IPS DF 4.7 (cell line): ENCODE results near the gene DPRX.

ENCODE experiments used
- DNase-seq: peaks from one replicate; pipeline ENCODE4 v3.0.0-alpha.2; 2013; ENCODE audit warnings: low spot score; ENCODE audit errors: extremely low read depth

Gene DPRX, protein sequence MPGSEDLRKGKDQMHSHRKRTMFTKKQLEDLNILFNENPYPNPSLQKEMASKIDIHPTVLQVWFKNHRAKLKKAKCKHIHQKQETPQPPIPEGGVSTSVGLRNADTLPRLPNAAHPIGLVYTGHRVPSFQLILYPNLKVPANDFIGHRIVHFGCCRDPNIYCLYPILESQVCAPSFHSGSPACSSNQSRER

DNA sequence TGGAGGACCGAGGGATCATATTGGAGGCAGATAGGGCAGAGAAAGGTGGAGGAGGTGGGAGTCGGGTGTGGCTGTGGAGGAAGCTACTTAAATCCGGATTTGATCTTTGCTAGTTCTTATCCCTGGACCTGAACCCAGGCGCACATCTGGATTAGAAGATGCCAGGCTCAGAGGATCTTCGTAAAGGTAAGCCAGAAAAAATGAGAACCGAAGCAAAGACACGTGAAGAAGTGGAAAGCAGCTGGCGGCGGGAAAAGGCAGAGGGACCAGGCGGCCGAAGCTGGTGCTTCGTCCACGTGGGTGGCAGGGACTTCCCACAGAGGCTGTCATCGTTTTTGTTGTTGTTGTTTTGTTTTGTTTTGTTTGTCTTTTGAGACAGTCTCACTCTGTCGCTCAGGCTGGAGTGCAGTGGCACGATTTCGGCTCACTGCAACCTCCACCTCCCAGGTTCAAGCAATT is at the start of gene DPRX:
Gene DPRX (plus strand): TSS at position 51 of the 459 bp plus-strand sequence. CDS start 108 bp downstream, at position 159.
- no peak for DNase-seq

DNA sequence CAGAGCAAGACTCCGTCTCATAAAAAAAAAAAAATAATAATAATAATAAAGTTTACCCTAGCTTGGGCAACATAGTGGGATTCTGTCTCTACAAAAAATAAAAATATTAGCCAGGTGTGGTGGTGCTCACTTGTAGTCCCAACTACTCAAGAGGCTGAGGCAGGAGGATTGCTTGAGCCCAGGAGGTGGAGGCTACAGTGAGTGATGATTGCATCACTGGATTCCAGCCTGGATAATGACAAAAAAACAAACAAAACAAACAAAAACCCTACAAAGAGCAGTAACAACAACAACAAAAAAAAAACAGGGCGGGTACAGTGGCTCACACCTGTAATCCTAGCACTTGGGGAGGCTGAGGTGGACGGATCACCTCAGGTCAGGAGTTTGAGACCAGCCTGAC is 48.6 kb upstream of the DPRX start:
- no peak for DNase-seq

DNA sequence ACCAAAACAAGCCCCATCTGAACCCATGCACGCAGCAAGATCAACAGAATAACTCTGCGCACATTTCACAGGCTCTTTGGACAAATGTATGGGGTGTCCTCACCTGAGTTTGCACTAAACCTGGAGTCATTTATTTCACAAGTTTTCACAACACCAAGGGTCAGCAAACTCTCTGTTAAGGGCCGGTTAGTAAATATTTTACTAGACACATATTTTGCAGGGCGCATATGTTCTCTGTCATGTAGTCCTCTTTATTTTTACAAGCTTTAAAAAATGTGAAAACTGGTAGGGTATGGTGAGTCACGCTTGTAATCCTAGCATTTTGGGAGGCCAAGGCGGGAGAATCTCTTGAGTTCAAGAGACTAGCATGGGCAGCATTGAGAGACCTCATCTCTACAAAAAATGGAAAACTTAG is 45.5 kb upstream of the DPRX start:
- DNase-seq, result no peak

DNA sequence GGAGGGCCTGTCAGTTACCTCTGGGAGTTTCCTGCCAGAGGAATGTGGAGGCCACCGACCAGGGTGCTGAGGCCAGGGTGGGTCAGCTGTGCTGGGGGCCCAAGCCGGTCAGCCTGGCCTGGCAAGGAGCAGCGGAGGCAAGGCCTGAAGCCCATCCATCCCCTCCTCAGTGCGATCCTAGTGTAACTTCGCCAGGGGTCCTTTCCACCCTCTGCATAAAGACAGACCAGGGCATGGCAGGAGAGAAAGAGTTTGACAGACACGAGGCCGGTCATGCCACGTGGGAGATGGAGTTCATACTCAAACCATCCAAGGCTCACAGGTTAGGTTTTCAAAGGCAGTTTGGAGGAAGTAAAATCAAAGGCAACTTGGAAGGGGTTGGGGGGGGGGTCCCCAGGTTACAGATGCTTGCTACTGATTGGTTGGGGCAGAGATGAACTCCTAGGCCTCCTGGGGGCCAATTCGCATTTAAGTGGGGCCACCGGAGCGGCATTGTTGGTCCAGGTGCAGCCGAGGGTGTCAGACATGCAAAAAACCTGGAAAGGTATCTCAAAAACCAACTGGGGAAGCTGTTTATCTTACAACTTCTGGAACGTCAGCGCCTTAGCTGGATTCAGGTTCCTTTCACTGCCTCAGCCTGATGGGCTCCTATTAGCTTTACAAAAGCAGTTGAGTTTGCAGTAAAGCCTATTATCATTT is 36.8 kb upstream of the DPRX start:
- DNase-seq, result peak; percentile 97

DNA sequence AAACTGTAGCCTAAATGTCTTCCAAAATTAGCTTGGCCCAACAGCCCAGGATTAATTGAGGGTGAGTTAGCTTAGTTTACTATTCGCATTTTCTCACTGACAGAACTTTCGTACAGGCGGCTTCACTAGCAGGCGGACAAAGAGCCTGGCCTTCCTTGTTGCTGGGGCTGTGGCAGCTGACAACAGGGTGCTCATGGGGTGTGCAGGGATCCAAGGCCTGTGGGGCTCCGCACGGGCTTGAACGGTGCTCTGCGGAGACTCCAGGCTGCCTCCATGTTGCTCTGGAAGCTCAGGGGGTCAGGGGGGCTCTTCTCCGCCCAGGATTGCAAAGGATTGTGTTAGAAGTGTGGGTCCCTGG is 36.3 kb upstream of the DPRX start:
- no peak for DNase-seq

DNA sequence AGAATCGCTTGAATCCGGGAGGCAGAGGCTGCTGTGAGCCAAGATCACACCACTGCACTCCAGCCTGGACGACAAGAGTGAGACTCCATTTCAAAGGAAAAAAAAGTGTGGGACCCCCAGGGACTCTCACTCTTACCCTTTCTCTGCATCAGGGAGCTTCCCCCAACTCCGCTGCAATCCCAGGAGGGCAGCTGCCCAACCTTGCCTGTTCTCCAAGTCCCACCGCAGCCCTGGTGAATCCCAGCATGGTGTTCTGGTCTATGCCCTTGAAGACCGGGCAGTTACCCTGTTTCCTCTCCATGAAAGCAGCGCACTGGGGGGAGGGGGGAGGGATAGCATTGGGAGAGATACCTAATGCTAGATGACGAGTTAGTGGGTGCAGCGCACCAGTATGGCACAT is 35.7 kb upstream of the DPRX start:
- no peak for DNase-seq

DNA sequence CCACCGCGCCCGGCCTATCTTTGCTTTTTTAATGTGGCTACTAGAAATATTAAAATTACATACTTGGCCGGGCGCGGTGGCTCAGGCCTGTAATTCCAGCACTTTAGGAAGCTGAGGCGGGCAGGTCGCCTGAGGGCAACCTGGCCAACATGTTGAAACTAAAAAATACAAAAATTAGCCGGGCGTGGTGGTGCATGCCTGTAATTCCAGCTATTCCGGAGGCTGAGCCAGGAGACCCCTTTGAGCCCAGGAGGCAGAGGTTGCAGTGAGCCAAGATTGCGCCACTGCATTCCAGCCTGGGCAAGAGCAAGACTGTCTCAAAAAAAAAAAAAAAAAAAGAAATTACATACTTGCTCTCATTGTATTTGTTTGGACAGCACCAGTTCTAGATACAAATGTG is 34.8 kb upstream of the DPRX start:
- DNase-seq, result no peak

DNA sequence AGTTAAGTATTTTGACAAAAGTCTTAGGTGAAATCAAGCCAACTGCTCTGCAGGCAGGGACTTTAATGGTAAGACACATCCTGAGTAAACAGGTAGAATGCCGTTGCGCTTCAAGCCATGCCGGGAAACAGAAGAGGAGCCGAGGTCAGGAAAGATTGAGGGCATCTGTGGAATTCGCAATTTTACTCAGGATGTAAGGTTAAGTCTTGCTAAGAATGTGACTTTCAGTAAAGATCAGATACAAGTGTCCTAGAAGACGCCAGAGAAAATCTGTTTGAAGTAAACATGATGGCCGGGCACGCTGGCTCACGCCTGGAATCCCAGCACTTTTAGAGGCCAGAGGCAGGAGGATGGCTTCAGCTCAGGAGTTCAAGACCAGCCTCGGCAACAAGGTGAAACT is 33.4 kb upstream of the DPRX start:
- no peak for DNase-seq

DNA sequence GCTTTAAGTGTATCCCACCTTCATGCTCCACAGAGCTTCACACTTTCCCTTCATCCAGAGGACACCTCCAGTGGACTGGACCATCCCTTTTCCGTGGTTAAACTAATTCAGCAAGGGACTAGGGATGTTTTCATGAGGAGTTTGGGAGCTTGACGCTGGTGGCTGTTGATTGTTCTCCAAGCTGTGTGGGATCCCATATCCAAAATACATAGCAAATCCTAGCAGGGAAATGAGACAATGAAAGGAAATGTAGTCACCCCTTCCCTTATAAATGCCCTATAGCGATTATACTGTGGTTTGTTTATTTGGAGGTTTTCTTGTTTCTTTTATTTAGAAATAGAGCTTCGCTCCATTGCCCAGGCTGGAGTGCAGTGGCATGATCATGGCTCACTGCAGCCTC is 31.6 kb upstream of the DPRX start:
- DNase-seq, result no peak

DNA sequence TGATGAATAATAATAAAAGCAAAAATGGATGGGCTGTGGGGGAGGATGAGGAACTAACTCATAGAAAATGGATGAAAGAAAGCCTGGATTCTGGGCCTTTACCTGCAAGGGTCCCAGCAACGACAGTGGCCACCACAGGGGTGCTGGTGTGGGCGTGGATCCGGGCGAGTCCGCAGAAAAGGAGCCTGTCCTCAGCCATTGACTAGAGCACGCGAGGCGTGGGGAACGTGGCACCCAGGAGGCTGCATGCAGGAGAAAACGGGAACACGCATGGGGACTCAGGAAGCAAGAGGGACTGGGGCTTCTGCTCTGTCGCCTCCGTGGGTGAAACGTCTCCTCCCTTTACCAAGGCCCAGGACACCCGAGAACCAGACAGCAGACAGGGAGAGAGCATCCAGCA is 25.8 kb upstream of the DPRX start:
- DNase-seq, result no peak

DNA sequence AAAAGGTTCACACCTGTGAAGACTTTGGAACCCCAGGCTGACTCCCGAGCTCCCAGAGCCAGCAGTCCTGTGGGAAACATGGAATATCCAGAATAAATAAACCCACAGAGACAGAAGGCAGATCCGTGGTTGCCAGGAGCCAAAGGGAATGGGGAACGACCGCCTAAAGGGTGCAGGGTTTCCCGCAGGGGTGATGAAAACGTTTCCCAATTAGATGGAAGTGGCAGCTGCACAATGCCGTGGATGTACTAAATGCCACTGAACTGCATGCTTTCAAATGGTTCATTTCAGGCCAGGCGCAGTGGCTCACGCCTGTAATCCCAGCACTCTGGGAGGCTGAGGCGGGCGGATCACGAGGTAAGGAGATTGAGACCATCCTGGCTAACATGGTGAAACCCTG is 23.4 kb upstream of the DPRX start:
- no peak for DNase-seq

DNA sequence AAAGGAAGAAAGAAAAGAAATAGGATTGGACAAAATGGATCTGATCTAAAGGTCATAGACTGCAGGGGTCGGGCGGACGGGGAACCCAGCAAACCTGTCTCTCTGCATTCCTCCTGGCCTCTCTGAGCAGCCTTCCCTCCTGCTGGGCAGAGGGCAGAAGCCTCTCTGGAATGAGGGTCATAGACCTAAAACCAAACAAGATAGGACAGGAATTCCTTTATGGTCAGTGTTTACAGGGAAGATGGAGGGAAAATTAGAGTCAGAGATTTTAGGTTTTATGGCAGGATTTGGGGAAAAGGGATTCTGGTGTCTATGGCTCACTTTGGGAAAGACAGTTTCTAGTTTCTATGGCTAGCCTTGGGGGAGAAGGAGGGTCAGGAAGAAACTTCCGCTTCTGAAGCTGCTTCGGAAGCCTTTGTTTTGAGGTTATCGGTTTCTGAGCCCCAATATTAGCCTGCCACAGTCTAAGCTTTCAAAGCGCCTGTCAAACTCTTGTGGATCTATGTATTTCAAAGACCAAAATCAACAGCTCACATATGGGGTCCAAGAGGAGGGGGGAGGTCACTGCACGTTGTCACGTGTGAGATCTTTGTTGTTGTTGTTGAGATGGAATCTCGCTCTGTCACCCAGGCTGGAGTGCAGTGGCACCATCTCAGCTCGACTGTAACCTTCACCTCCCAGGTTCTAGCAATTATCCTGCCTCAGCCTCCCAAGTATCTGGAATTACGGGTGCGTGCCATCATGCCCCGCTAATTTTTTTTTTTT is 18.9 kb upstream of the DPRX start:
- peak; percentile 85 for DNase-seq

DNA sequence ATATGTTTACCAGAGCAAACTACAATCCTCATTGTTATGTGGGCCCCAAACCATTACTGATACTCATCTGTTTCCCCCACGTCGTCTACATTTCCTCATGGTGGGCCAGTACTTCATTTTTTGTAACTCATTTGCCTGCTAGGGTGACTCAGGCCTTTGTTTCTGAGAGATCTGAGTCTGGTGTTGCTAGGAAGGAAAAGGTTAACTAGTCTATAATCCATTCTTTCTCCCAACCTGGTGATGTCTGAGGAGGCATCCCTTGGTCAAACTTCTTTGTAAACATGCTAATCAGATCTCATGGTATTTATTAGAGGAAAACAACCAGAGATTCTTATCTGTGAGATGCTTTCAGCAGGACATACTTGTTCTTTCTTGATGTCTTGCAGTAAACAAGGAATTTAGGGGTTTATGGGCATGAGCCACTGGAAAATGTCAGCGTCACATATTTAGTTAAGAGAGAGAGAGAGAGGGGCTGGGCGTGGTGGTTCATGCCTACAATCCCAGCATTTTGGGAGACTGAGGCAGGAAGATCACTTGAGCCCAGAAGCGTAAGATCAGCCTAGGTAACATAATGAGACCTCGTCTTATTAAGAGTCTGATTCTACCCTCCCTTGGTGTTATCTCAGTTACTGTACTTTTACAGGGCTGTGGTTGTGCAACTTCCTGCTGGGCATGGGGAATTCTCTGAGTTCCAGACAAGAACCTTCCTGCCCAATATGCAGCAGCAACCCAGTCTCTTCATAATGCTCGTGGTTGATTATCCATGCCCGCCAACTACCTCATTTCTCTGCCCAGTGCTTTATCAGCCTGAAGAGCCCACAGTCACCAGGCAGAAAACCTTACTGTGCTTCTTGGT is 9.7 kb upstream of the DPRX start:
- DNase-seq, result no peak

DNA sequence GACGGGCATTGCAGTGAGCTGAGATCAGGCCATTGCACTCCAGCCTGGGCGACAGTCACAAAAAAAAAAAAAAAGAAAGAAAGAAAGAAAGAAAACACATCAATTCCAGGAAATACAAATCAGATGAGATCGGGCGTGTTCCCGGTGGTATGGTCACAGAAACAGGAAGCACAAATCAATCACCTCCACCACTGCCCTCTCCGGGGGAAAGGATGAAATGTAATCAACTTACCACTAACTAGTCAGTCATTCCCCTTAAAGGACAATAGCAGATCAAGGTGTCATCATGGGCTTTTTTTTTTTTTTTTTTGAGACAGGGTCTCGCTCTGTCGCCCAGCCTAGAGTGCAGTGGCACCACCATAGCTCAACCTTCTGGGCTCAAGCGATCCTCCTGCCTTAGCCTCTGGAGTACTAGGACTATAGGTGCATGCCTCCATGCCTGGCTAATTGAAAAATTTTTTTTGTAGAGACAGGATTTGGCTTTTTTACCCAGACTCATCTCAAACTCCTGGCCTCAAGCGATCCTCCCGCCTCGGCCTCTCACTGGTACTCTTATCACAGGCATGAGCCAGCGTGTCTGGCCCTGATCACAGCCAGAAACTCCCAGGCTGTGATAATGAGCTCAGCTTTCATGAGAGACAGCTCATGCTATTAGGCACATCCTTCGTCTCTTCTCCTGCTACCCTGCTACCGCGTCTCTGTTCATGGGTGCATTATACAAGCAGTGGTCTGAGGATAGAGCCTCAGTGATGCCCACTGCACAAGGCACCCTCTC is 6.8 kb upstream of the DPRX start:
- no peak for DNase-seq

DNA sequence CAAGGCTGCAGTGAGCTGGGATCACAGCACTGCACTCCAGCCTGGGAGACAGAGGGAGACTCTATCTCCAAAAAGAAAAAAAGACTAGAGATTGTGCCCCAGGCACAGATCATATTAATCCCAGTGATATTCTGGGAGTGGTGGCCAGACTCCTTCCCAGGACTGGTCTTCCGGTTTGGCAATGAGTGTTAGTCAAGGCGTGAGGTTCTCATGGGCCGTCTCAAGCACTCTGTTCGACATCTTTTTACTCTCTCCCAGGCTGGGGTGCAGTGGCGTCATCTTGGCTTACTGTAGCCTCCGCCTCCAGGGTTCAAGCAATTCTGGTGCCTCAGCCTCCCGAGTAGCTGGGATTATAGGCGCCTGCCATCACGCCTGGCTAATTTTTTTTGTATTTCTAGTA is 5.3 kb upstream of the DPRX start:
- no peak for DNase-seq

DNA sequence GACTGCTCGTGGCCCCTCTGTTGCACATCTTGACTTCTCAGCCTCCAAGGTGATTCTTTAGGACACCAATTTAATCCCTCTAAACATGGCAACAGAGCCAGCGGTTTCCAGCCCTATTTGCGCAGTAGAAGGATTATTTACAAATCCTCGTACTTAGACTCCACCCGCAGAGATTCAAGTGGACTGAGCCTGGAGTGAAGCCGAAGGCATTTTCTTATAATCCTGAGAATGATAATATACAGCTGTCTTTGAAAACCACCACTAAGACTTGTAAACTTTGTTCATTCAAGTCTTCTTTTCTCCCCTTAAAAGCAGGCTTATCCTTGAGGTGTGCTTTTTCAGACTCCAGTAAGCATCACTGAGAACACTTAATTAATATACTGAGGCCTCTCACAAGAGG is 4.8 kb upstream of the DPRX start:
- DNase-seq, result no peak

DNA sequence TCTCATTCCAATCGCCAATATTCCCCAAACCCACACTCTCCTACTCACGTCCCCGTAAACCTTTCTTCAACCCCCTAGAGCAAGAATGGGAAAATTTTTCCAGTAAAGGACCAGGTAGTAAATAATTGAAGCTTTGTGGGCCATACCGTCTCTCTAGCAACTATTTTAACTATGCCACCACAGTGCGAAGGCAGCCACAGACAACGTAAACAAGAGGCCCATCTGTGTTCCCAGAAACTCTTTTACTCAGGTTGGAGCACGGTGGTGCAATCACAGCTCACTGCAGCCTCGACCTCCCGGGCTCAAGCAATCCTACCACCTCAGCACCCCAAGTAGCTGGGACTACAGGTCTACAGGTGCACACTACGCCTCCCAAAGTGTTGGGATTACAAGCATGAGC is 3.0 kb downstream of the DPRX start:
- DNase-seq, result no peak

DNA sequence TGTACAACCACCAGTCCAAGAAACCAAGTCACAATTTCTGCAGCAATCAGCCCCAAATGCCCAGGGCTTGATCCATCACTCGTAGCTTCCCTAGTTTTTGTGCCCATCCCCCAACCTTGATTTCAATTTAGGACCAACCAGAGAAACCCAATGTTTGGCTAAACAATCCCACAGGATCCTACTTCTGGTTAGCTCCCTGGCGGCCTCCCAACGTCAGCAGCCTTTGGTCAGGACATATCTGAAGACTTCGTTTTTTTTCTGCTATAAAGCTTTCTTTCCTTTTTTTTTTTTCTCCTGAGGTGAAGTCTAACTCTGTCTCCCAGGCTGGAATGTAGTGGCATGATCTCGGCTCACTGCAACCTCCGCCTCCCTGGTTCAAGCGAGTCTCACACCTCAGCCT is 7.7 kb downstream of the DPRX start:
- DNase-seq, result no peak

DNA sequence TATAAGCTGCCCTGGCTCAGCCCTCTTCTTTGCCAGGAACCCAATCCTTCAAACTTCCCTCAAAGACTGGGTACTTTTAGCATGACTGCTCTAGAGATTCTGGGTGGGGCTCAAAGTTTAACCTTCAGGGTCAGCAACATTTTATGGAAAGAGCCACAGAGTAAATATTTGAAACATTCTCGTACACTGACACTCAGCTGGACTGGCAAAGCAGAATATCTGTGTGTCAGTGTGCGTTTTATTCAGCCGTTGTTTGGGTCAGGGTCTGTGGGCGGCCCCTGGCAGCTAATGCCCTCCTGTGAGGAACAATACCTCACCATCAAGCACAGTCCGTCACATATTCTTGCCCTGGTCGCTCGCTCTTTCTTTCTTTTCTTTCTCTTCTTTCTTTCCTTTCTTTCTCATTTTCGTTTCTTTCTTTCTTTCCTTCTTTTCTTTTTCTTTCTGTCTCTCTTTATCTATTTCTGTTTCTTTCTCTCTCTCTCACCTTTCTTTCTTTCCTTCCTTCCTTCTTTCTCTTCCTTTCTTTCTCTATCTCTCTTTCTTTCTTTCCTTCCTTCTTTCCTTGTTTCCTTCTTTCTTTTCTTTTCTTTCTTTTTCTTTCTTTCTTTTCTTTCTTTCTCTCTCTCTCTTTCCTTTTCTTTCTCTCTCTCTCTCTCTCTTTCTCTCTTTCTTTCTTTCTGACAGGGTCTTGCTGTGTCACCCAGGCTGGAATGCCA is 10.7 kb downstream of the DPRX start:
- no peak for DNase-seq

DNA sequence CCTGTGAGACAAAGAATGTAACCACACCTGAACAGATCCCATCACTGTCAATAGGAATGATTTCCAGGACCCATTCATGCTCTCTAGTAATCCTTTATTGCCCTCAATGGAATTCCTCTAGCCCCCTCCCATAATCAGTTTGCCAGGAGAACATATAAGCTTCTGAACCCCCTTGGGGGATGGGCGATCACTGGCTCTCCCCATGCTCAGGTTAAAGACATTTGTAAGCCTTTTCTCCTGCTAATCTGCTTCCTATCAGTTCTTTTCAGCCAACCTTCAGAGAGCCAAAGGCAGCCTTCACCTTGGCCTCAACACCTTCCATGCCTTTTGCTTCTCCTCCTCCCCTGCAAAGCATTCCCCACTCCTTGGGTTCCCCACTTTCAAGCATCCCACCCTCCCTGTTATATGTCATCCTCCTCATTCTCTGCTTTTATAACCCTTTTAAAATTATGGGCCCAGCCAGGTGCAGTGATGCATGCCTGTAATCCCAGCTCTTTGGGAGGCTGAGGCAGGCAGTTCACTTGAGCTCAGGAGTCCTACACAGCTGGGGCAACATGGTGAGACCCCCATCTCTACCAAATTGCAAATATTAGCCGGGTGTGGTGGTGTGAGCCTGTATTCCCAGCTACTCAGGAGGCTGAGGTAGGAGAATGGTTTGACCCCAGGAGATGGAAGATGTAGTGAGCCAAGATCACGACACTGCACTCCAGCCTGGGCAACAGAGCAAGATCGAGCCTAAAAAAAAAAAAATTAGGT is 12.4 kb downstream of the DPRX start:
- DNase-seq, result peak; percentile 51
